Astrocyte (in vitro differentiated cells and primary cell): Measurements from ENCODE around the gene PEAR1. TPM values are rescaled to one million over a fixed set of nuclear protein-coding genes. Genes with fewer than 3 reads are reported as not detected.

Source experiments
- DNase-seq: peaks from one replicate; pipeline ENCODE4 v3.0.0-alpha.2; 2010; ENCODE audit warnings: low read depth
- FAIRE-seq: peaks from 2 replicates; lab custom pipeline; 2011; peaks lifted over from hg19 to GRCh38; lab: Jason Lieb, UNC
- H2AFZ ChIP-seq: 2 replicates; pipeline ENCODE4 v1.6.0; 2012; ENCODE audit warnings: low read depth, low read length, inconsistent platforms
- H3K27ac ChIP-seq: 2 replicates; pipeline ENCODE4 v1.5.1; 2011; ENCODE audit warnings: low read depth, low read length, inconsistent platforms
- H3K27me3 ChIP-seq: 2 replicates; pipeline ENCODE4 v1.6.0; 2011; ENCODE audit warnings: low read length, inconsistent platforms; ENCODE audit not compliant: insufficient read depth
- H3K36me3 ChIP-seq: 2 replicates; pipeline ENCODE4 v1.5.1; 2011; ENCODE audit warnings: low read length, inconsistent platforms; ENCODE audit not compliant: insufficient read depth
- H3K4me1 ChIP-seq: 2 replicates; pipeline ENCODE4 v1.5.1; 2011; ENCODE audit warnings: low read length, inconsistent platforms; ENCODE audit not compliant: insufficient read depth
- H3K4me2 ChIP-seq: 2 replicates; pipeline ENCODE4 v1.6.0; 2012; ENCODE audit warnings: low read length, inconsistent platforms
- H3K4me3 ChIP-seq: 2 replicates; pipeline ENCODE4 v1.5.1; 2011; ENCODE audit warnings: low read depth, mild to moderate bottlenecking, low read length, inconsistent platforms; ENCODE audit not compliant: insufficient read depth
- H3K79me2 ChIP-seq: 2 replicates; pipeline ENCODE4 v1.6.0; 2012; ENCODE audit warnings: mild to moderate bottlenecking, low read length, inconsistent platforms; ENCODE audit not compliant: insufficient read depth
- H3K9ac ChIP-seq: 2 replicates; pipeline ENCODE4 v1.6.0; 2012; ENCODE audit warnings: mild to moderate bottlenecking, low read length, inconsistent platforms
- H3K9me3 ChIP-seq: 2 replicates; pipeline ENCODE4 v1.5.1; 2012; ENCODE audit warnings: low read depth, mild to moderate bottlenecking, low read length, inconsistent platforms; ENCODE audit not compliant: insufficient read depth
- H4K20me1 ChIP-seq: 2 replicates; pipeline ENCODE4 v1.6.0; 2012; ENCODE audit warnings: low read length, inconsistent platforms; ENCODE audit not compliant: insufficient read depth
- H3K27ac Mint-ChIP-seq: one replicate; pipeline ENCODE4 v1.8.0; 2021; ENCODE audit warnings: mild to moderate bottlenecking, mixed read lengths; ENCODE audit not compliant: unreplicated experiment
- H3K27me3 Mint-ChIP-seq: one replicate; pipeline ENCODE4 v1.8.0; 2021; ENCODE audit warnings: low read depth, mixed read lengths; ENCODE audit not compliant: unreplicated experiment
- H3K36me3 Mint-ChIP-seq: one replicate; pipeline ENCODE4 v1.8.0; 2021; ENCODE audit warnings: low read depth, mixed read lengths; ENCODE audit not compliant: unreplicated experiment
- H3K4me1 Mint-ChIP-seq: one replicate; pipeline ENCODE4 v1.8.0; 2021; ENCODE audit warnings: low read depth, mixed read lengths; ENCODE audit not compliant: unreplicated experiment
- H3K4me3 Mint-ChIP-seq: one replicate; pipeline ENCODE4 v1.8.0; 2021; ENCODE audit warnings: mild to moderate bottlenecking, moderate library complexity, mixed read lengths; ENCODE audit not compliant: unreplicated experiment
- H3K9me3 Mint-ChIP-seq: one replicate; pipeline ENCODE4 v1.8.0; 2021; ENCODE audit warnings: mild to moderate bottlenecking, mixed read lengths; ENCODE audit not compliant: unreplicated experiment
- EZH2 ChIP-seq: IDR thresholded peaks from 2 replicates; pipeline ENCODE4 v1.6.1; 2012; ENCODE audit warnings: mild to moderate bottlenecking, low read length, inconsistent platforms; ENCODE audit not compliant: insufficient read depth
- total RNA-seq: library from RNA; stranded (reverse); gene quantifications from 2 replicates; pipeline ENCODE4 v1.2.1, GENCODE V29; 2021
- TF ChIP-seq, protein P1 (sequence below): IDR thresholded peaks from 2 replicates; pipeline ENCODE4 v1.5.1; 2011; ENCODE audit warnings: low read depth, mild to moderate bottlenecking, inconsistent platforms, low read length, moderate library complexity; ENCODE audit not compliant: insufficient read depth

The PEAR1 gene
- total RNA-seq, 1 donor from 2014 or later: 17.3 TPM

- Mint-ChIP-seq H3K4me3 (no peak overlapping the region), H3K9me3 (peaks cover 2% of the 10 kb centered on the region), H3K27ac (no peak overlapping the region), H3K36me3 (peaks cover 74% of the 10 kb centered on the region), H3K27me3 (no peaks in the 10 kb centered on the region), H3K4me1 (no peaks in the 10 kb centered on the region)
- H3K9me3 ChIP-seq: no peaks in the 10 kb centered on the region
- H4K20me1 ChIP-seq: peaks cover 5% of the 10 kb centered on the region
- H3K4me1 ChIP-seq: no peaks in the 10 kb centered on the region
- DNase-seq (no peak), FAIRE-seq (no peak)
- no peak for TF ChIP-seq EZH2
- TF ChIP-seq, protein P1, sequence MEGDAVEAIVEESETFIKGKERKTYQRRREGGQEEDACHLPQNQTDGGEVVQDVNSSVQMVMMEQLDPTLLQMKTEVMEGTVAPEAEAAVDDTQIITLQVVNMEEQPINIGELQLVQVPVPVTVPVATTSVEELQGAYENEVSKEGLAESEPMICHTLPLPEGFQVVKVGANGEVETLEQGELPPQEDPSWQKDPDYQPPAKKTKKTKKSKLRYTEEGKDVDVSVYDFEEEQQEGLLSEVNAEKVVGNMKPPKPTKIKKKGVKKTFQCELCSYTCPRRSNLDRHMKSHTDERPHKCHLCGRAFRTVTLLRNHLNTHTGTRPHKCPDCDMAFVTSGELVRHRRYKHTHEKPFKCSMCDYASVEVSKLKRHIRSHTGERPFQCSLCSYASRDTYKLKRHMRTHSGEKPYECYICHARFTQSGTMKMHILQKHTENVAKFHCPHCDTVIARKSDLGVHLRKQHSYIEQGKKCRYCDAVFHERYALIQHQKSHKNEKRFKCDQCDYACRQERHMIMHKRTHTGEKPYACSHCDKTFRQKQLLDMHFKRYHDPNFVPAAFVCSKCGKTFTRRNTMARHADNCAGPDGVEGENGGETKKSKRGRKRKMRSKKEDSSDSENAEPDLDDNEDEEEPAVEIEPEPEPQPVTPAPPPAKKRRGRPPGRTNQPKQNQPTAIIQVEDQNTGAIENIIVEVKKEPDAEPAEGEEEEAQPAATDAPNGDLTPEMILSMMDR: no peak
- H3K79me2 ChIP-seq: no peaks in the 10 kb centered on the region
- H3K36me3 ChIP-seq: peaks cover 24% of the 10 kb centered on the region
- H2AFZ ChIP-seq: no peak overlapping the region
- no peaks in the 10 kb centered on the region for H3K27me3 ChIP-seq
- H3K9ac ChIP-seq: no peak overlapping the region
- H3K4me3 ChIP-seq: no peak overlapping the region
- no peak overlapping the region for H3K4me2 ChIP-seq
- H3K27ac ChIP-seq: no peak overlapping the region
Measured at GRCh38 chr1:156944848-156945247, 51.3 kb downstream of the PEAR1 start.

DNA sequence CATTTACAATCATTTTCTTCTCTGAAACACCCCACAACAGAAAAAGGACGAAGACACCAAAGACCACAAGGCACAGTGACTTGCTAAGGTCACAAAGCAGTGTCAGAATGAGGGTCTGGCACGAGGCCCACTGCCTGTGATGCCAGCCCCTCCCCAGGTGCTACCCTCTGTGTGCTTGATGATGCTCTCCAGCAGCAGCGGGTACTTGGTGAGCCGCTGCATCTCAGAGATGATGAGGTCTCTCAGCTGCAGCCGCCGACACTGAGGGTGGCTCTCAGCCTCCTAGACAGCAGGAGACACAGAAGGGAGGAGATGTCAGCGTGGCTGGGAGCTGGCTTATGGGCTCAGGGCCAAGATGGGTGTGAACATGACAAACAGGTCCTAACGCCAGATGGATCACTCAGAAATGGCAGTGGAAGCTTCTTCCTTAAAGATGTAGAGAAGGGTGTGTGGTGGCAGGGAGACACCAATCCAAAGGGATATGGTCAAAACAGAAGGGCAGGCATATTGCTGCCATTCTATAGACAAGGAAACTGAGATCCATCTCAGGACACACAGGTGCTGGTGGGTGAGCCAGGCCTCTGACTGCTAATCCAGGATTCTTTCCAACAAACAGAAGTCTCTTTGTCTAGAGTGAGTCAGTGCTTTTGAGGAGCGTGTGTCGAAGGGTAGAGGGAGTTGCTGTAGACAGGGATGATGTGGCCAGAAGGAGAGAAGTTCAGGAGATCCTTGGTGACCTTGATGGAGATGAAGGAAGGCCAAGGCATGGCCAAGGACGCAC lies 52.6 kb downstream of the PEAR1 start:
- H2AFZ ChIP-seq: no peak overlapping the region
- no peak for TF ChIP-seq EZH2
- TF ChIP-seq, protein P1: no peak
- H3K27ac ChIP-seq: no peak overlapping the region
- H3K9me3 Mint-ChIP-seq: peaks cover 2% of the 10 kb centered on the region
- no peak overlapping the region for H3K4me3 Mint-ChIP-seq
- no peak overlapping the region for H3K4me3 ChIP-seq
- no peak overlapping the region for H3K9ac ChIP-seq
- no peak overlapping the region for H3K4me2 ChIP-seq
- H3K27ac Mint-ChIP-seq: no peak overlapping the region
- H3K4me1 Mint-ChIP-seq: no peaks in the 10 kb centered on the region
- no peaks in the 10 kb centered on the region for H3K9me3 ChIP-seq
- H3K27me3 Mint-ChIP-seq: no peaks in the 10 kb centered on the region
- H3K36me3 ChIP-seq: peaks cover 25% of the 10 kb centered on the region
- H3K4me1 ChIP-seq: no peaks in the 10 kb centered on the region
- H3K36me3 Mint-ChIP-seq: peaks cover 68% of the 10 kb centered on the region
- peaks cover 5% of the 10 kb centered on the region for H4K20me1 ChIP-seq
- DNase-seq (peak; percentile 16), FAIRE-seq (no peak)
- no peaks in the 10 kb centered on the region for H3K79me2 ChIP-seq
- no peaks in the 10 kb centered on the region for H3K27me3 ChIP-seq

DNA sequence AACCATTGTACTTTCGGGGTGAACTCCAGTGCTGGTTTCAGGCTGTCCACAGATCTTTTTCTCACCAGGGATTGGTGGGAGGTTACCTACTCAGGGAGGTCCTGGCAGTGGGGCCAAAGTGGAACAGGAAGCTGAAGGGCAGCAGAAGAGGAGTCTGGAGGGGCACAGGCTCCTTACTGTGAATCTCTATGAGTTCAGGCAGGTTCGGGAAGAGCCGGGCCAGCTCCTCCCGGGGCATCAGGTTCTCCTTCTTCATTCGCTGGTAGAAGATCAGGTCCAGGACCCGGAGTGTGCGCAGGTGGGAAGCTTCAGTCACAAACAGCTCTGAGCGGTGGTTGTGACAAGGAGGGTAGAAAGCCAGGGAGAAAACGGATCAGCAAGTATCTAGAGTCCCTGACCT lies 53.6 kb downstream of the PEAR1 start:
- Histone ChIP-seq H3K27ac (no peak overlapping the region), H3K36me3 (peaks cover 26% of the 10 kb centered on the region)
- TF ChIP-seq, protein P1: no peak
- TF ChIP-seq EZH2: no peak

More for the DNA sequence above, 53.6 kb downstream of the PEAR1 start:
- peaks cover 5% of the 10 kb centered on the region for H4K20me1 ChIP-seq
- no peak overlapping the region for H3K9ac ChIP-seq
- FAIRE-seq (no peak), DNase-seq (no peak)
- H3K4me3 Mint-ChIP-seq: no peak overlapping the region
- no peak overlapping the region for H2AFZ ChIP-seq
- no peaks in the 10 kb centered on the region for H3K4me1 ChIP-seq
- no peaks in the 10 kb centered on the region for H3K27me3 Mint-ChIP-seq
- no peaks in the 10 kb centered on the region for H3K79me2 ChIP-seq
- no peak overlapping the region for H3K4me2 ChIP-seq
- no peak overlapping the region for H3K27ac Mint-ChIP-seq
- H3K4me1 Mint-ChIP-seq: no peaks in the 10 kb centered on the region
- H3K36me3 Mint-ChIP-seq: peaks cover 64% of the 10 kb centered on the region
- no peak overlapping the region for H3K4me3 ChIP-seq
- no peaks in the 10 kb centered on the region for H3K27me3 ChIP-seq
- H3K9me3 ChIP-seq: no peaks in the 10 kb centered on the region
- H3K9me3 Mint-ChIP-seq: peaks cover 2% of the 10 kb centered on the region
